Measurements from ENCODE around the gene USP1.

USP1 gene

GRCh38 chr1:62428351-62428750 is 8.5 kb upstream of the USP1 start:
- no peak for DNase-seq

DNA sequence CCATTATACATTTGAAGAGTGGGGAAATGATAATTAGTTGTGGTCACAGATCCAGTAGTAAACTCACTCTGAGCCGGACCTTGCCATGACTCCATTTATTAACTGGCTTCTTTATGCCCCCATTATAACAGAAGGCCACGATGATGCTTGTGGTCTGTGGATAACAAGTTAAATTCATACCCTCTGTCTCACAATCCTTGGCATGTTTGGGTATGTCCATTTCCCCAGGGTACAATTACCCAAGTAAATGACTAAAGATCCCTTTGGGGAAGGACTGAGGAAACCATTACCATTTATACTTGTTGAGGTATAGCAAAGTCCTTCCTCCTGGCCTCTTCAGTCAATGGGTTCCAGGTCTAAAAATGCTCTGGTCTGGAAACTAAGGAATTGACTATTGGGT is 7.3 kb upstream of the USP1 start:
- DNase-seq: no peak

DNA sequence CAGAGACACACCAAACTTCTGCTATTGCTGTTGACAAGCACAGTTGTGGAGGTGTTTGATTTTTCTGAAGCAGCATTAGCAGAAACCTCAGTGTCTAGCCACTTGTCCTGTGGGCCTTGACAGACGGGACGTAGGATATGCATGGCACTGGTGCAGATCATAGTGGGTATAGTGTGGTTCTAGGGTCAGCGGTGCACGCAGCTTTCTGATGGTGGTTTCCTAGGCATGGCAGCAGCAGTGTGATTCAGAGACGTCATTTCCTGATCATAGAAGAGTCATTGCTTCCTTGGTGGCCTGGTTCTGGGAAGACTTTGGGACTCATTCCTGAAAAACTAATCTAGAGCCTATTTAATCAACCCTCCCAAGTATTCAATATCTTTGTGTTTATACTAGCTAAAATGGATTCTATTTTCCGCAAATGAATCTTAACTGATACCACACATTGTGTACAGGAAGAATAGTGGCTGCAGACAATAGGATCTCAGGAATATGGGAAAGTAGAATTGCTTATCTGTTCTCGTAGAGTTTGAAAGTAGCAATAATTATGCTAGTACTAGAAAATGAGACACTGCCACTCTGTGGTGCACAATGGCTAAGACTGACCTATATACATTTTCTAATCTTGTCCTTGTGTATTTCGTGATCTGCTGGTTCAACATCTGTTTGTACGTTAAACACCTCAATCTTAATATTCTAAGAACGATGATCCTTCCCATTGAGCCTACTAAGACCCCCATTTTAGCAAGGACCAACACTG is 2.8 kb upstream of the USP1 start:
- DNase-seq: no peak

GRCh38 chr1:62434618-62435001 is 2.2 kb upstream of the USP1 start:
- DNase-seq: no peak

- DNase-seq: peak; percentile 12
These were observed 1.4 kb upstream of the USP1 start for GRCh38 chr1:62435231-62436038.

DNA sequence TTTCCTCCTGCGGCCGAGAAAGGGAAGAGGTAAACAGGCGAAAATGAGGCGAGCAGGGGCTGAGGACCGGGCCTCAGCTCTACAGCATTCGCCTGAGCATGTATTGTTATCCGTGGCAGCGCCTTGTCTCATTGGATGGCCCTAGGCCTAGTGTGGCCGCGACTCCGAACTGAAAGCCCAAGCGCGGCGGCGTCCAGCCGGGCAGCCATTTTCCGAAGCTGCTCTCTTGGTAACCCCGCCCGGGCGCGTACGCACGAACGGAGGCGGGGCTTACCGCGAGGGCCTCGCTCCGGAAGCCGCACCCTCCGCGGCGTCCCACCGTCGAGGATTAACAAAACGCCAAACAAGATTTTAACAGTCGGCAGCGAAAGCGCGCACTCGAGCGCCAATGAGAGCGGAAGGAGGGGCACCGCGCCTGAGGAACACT is 797 bp upstream of the USP1 start:
- peak; percentile 95 for DNase-seq

DNA sequence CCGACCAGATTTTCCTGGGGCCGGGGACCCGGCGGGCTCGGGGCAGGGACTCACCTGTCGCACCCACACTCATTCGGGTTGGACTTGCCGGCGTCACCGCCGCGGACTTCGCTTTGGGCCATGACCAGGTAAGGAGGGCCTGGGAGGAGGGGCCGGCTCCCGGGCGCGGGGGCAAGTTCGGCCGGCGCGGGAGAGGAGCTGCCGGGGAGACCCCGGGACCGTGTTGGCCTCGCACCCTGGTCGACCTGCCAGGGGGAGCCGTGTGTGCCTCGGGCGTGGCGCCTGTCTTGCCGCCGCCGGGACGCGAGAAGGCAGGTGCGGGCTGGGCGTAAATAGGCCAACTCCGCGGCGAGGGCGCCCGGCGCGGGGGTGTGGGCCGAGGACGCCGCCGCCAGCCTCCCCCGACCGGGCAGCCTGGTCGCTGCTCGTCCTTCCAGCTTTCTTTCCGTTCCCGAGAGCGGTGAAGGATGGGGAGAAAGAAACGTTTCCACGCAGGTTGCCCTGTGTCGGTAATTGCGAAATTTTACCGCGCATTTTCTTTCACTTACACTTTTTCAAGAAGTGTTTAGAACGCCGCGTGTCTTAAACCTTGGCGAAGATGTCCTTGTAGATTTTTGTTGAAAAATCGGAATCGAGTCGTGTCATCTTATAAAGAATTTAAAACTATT is 558 bp downstream of the USP1 start:
- DNase-seq: peak; percentile 32

GRCh38 chr1:62438163-62438562 is 1.3 kb downstream of the USP1 start:
- no peak for DNase-seq

DNA sequence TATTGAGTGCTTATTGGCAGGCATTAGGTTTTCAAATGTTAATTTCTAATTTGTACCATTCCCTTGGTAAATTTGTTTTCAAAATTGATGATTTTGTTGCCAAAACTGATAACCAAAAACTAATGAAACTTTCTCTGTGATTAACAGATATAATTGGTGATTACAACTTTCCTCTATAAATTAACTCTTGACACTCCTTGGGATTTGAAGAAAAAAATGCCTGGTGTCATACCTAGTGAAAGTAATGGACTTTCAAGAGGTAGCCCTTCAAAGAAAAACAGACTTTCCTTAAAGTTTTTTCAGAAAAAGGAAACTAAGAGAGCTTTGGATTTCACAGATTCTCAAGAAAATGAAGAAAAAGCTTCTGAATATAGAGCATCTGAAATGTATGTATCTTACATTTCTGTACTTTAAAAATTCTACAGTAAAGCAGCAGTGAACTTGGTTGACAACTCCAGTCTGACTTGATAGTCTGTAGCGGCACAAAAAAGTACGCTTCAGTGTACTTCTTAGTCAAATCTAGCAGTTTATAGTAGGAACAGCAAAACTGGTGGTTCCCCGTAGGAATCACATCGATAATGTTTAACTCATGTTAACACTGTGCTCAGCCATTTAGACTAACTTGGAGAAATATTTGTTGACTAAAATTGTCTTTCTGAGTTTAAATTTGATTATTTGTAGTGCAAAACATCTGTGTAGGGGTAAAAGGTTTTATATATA is 3.0 kb downstream of the USP1 start:
- DNase-seq: no peak

DNA sequence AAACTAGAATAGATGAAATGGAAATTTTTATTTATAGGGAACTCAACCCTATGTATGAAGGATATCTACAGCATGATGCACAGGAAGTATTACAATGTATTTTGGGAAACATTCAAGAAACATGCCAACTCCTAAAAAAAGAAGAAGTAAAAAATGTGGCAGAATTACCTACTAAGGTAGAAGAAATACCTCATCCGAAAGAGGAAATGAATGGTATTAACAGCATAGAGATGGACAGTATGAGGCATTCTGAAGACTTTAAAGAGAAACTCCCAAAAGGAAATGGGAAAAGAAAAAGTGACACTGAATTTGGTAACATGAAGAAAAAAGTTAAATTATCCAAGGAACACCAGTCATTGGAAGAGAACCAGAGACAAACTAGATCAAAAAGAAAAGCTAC is 7.9 kb downstream of the USP1 start:
- DNase-seq: no peak

DNA sequence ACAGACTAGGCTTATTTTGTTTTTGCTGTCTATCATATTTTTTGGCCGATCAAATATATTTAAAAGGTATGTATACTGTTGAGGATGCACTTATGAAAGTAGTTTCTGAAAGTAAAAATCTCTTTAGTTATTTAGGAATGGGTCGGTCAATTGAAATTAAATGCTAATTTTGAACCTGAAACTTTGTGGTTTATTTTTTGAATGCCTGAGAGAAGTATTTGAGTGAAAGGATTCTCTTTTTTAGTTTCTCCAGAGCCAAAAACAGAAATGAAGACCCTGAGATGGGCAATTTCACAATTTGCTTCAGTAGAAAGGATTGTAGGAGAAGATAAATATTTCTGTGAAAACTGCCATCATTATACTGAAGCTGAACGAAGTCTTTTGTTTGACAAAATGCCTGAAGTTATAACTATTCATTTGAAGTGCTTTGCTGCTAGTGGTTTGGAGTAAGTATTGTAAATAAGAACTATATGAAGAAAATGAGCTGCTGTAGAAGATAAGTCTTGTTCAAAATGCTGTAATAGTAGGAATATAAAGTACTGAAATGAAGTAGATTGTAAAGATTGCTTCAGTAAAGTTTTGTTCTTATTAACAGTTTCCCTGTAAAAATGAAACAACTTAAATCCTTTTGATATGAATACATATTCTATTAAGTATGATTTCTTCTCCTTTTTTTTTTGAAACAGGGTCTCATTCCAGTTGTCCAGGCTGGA is 11.5 kb downstream of the USP1 start:
- no peak for DNase-seq

GRCh38 chr1:62450301-62450700 is 13.5 kb downstream of the USP1 start:
- DNase-seq: no peak

DNA sequence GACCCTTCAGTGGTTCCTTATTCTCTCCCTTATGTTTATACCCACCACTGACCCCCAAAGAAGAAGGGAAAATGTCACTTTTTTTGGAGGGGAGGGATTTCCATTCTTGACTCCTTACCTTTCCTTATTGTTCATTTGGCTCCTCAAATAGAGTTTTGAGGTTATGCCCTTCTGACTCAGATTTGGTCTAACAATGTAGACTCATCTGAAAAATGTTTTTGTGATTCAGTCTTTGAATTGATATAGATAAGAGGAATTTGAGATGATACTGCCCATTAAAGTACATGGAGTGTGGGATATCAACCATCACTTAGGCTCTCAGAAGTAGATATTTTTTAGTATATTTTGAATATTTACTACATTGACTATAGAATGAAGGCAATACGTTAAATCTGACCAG is 16.1 kb downstream of the USP1 start:
- DNase-seq: no peak

- no peak for DNase-seq
These were observed 21.1 kb downstream of the USP1 start for GRCh38 chr1:62457955-62458354.

- DNase-seq: no peak
These were observed 25.5 kb downstream of the USP1 start for GRCh38 chr1:62462370-62462769.

GRCh38 chr1:62467092-62467491 is 30.2 kb downstream of the USP1 start:
- DNase-seq: no peak

DNA sequence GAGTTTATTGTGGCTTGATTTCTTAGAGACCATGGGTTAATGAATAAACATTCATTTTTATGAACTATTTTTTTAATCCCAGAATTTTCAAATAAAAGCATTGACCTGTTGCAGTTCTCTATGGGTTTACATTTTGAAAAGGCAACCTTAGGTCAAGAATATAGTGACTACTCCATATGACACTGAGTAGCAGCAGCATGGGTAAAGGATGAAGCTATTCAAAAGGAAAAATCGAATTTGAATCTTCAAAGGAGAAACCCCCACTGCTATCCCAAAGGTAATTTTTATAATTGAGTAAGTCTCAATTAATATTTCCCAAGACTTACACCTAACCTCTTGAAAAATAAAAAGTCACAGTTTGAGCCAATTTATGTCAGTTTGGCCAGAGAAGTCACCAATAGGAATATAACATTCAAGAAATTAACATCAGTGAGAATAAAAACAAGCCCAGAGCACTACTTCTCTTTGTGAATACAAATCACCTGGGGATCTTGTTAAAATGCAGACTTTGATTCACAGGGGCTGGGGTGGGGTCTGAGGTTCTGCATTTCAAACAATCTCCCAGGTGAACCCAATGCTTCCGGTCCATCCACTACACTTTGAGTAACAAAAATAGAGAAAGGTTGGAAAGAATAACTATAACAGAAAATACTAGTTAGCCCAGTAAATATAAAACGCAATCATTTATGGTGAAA is 39.8 kb downstream of the USP1 start:
- DNase-seq: no peak

- no peak for DNase-seq
These were observed 44.8 kb downstream of the USP1 start for GRCh38 chr1:62481681-62482080.

- DNase-seq: no peak
These were observed 48.1 kb downstream of the USP1 start for GRCh38 chr1:62484824-62485468.

DNA sequence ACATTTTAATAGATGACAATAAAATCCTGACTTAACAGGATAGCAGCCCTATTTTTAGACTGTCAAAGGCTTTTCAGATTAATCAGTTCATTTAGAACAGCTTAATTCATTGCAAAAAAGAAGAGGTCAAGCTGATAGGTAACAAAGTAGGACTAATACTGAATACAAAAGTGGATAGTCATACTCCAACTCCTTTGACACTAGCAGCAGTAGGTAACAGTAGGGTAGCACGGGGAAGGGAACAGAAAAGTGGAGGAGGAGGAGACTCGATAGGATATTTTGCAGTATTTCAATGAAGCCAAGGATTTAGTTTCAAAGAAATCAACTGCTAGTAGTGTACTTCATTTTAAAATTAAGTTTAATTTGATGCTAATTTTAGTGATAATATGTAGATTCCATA is 51.1 kb downstream of the USP1 start:
- no peak for DNase-seq

GRCh38 chr1:62492521-62492920 is 55.7 kb downstream of the USP1 start:
- DNase-seq: no peak
